BE2C (cell line): ENCODE data around the gene XBP1.

Experiments used
- DNase-seq: peaks from one replicate; pipeline ENCODE4 v3.0.0-alpha.2; 2020
- H3K27me3 ChIP-seq: fragments of 250-450 bp; sonication (Bioruptor Pico); 2 replicates; pipeline ENCODE4 v1.5.1; 2020; ENCODE audit warnings: mild to moderate bottlenecking
- H3K36me3 ChIP-seq: fragments of 250-450 bp; sonication (Bioruptor Pico); 2 replicates; pipeline ENCODE4 v1.5.1; 2020; ENCODE audit warnings: mild to moderate bottlenecking
- H3K4me1 ChIP-seq: fragments of 250-450 bp; sonication (Bioruptor Pico); 2 replicates; pipeline ENCODE4 v1.5.1; 2020
- H3K4me3 ChIP-seq: 2 replicates; pipeline ENCODE4 v1.5.1; 2011; ENCODE audit warnings: low read depth, low read length
- H3K9me3 ChIP-seq: fragments of 250-450 bp; sonication (Bioruptor Pico); 2 replicates; pipeline ENCODE4 v1.5.1; 2020
- TF ChIP-seq, protein P1 (sequence below): IDR thresholded peaks from 2 replicates; pipeline ENCODE4 v1.5.1; 2012; ENCODE audit warnings: mild to moderate bottlenecking, low read depth, low read length

XBP1 gene

DNA sequence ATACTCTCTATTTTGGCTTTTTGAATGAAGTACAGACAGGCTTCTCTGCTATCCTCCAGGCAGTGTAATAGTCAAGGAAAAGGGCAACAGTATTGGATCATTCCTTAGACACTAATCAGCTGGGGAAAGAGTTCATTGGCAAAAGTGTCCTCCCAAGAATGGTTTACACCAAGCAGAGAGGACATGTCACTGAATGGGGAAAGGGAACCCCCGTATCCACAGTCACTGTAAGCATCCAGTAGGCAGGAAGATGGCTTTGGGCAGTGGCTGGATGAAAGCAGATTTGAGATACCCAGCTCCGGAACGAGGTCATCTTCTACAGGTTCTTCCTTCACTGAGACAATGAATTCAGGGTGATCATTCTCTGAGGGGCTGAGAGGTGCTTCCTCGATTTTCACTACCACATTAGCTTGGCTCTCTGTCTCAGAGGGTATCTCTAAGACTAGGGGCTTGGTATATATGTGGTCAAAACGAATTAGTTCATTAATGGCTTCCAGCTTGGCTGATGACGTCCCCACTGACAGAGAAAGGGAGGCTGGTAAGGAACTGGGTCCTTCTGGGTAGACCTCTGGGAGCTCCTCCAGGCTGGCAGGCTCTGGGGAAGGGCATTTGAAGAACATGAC lies 5.2 kb downstream of the XBP1 start:
- TF ChIP-seq, protein P1, sequence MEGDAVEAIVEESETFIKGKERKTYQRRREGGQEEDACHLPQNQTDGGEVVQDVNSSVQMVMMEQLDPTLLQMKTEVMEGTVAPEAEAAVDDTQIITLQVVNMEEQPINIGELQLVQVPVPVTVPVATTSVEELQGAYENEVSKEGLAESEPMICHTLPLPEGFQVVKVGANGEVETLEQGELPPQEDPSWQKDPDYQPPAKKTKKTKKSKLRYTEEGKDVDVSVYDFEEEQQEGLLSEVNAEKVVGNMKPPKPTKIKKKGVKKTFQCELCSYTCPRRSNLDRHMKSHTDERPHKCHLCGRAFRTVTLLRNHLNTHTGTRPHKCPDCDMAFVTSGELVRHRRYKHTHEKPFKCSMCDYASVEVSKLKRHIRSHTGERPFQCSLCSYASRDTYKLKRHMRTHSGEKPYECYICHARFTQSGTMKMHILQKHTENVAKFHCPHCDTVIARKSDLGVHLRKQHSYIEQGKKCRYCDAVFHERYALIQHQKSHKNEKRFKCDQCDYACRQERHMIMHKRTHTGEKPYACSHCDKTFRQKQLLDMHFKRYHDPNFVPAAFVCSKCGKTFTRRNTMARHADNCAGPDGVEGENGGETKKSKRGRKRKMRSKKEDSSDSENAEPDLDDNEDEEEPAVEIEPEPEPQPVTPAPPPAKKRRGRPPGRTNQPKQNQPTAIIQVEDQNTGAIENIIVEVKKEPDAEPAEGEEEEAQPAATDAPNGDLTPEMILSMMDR: no peak
- no peak for DNase-seq
- Histone ChIP-seq H3K4me3 (no peak overlapping the region), H3K27me3 (no peaks in the 10 kb centered on the region), H3K4me1 (no peaks in the 10 kb centered on the region), H3K9me3 (no peaks in the 10 kb centered on the region), H3K36me3 (peaks cover 62% of the 10 kb centered on the region)

DNA sequence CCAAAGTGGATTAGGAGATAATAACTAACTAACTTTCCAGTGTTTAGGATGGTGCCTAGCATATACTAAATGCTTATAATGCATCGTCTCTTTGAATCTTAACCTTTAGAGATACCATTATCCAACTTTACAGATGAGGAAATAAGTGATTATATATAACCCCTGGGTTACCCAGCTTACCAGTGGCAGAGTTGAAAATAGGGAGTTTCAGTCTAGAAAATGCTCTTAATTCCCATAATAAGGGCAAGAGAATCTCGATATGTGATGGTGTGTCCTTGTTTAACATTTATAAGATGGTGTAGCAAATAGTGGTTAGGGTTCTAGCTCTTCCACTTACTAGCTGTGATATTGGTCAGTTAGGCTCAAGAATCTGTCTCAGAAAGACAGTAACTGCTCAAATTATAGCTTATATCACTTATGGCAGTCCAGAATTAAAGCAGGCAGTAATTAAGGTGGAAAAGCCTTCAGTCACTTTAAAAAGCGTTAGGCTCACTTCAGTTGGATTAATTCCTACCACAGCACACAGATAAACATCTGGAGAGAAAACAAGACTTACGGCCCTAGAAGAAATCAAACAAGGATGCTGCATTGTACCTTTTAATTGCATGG lies 6.3 kb downstream of the XBP1 start:
- H3K36me3 ChIP-seq: peaks cover 64% of the 10 kb centered on the region
- no peak for DNase-seq
- no peaks in the 10 kb centered on the region for H3K9me3 ChIP-seq
- TF ChIP-seq, protein P1: no peak
- no peak overlapping the region for H3K4me3 ChIP-seq
- no peaks in the 10 kb centered on the region for H3K4me1 ChIP-seq
- no peaks in the 10 kb centered on the region for H3K27me3 ChIP-seq

DNA sequence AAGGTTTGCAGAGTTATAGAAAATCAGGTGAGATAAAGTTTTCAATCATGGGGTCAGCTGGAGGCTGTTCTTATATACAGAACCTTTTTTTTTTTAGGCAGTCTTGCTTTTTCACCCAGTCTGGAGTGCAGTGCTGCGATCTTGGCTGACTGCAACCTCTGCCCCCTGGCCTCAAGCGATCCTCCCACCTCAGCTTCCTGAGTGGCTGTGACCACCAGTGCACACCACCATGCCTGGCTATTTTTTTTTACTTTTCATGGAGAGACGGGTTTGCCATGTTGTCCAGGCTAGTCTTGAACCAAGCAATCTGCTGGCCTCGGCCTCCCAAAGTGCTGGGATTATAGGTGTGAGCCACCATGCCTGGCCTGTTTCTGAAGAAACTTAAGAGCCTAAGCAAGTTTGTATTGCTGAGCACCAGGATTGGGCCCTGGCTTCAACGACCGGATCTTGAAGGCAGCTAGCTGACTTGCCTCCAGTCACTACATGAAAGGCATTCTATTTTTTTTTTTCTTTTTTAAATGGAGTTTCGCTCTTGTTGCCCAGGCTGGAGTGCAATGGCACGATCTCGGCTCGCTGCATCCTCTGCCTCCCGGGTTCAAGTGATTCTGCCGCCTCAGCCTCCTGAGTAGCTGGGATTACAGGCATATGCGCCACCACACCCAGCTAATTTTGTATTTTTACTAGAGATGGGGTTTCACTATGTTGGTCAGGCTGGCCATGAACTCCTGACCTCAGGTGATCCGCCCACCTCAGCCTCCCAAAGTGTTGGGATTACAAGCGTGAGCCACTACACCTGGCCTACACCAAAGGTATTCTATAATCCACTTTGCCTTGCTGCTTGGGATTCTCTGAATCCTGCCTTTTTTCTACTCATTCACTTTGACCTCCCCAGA lies 7.6 kb downstream of the XBP1 start:
- no peak for DNase-seq
- Histone ChIP-seq H3K27me3 (no peaks in the 10 kb centered on the region), H3K9me3 (no peaks in the 10 kb centered on the region), H3K4me3 (no peak overlapping the region), H3K36me3 (peaks cover 55% of the 10 kb centered on the region), H3K4me1 (no peaks in the 10 kb centered on the region)
- TF ChIP-seq, protein P1: no peak

DNA sequence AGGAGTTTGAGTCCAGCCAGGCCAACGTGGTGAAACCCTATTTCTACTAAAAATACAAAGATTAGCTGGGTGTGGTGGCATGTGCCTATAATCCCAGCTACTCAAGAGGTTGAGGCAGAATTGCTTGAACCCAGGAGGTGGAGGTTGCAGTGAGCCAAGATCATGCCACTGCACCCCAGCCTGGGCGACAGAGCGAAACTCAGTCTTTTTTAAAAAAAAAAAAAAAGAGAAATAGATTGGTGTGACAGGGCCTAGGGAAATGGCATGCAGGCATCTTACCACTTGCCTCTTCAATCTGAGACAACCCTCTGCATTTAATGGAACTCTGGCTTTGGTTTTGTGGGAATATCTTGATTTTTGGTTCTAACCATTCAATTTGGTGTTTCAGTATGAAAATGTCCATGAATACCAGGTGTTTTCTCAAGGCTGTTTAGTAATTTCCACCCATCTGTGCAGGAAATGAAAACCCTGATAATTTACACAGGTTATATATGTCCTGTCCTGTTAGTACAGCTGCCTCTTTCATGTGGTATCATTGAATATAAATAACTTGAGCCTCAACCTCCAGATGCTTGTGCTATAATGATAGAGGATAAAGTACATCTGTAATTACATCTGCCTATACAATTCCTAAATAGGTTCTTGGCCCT lies 8.4 kb downstream of the XBP1 start:
- peaks cover 54% of the 10 kb centered on the region for H3K36me3 ChIP-seq

DNA sequence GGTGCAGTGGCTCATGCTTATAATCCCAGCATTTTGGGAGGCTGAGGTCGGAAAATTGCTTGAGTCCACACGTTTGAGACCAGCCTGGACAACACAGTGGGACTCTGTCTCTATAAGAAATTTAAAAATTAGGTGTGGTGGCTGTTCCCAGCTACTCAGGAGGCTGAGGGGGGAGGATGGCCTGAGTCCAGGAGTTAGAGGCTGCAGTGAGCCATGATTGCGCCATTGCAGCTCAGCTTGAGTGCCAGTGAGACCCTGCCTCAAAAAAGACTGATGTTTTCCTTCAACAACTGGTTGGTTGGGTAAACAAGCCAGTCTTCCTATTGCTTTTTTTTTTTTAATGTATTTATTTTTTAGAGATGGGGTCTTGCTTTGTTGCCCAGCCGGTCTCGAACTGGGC lies 9.2 kb downstream of the XBP1 start:
- H3K27me3 ChIP-seq: no peaks in the 10 kb centered on the region
- peaks cover 54% of the 10 kb centered on the region for H3K36me3 ChIP-seq
- no peaks in the 10 kb centered on the region for H3K4me1 ChIP-seq
- no peak overlapping the region for H3K4me3 ChIP-seq
- TF ChIP-seq, protein P1: no peak
- DNase-seq: no peak
- H3K9me3 ChIP-seq: no peaks in the 10 kb centered on the region

More for the DNA sequence above, 8.4 kb downstream of the XBP1 start:
- TF ChIP-seq, protein P1: no peak
- no peaks in the 10 kb centered on the region for H3K4me1 ChIP-seq
- H3K4me3 ChIP-seq: no peak overlapping the region
- no peaks in the 10 kb centered on the region for H3K27me3 ChIP-seq
- no peaks in the 10 kb centered on the region for H3K9me3 ChIP-seq
- DNase-seq: no peak
